Mucosa of rectum (tissue), 2 donors: ENCODE measurements around the gene R3HDM1.

ENCODE experiments used
- H3K27ac ChIP-seq, 2 donors: one replicate each; pipeline ENCODE4 v1.7.0; 2013; ENCODE audit warnings: inconsistent platforms in 2 of 2, low read depth in 2 of 2, low read length in 2 of 2
- H3K27me3 ChIP-seq, 2 donors: one replicate each; pipeline ENCODE4 v1.7.0; 2013; ENCODE audit warnings: low read length in 2 of 2; ENCODE audit not compliant: control insufficient read depth in 2 of 2, insufficient read depth in 2 of 2
- H3K36me3 ChIP-seq, 2 donors: one replicate each; pipeline ENCODE4 v1.7.0; 2013; ENCODE audit warnings: low read length in 2 of 2; ENCODE audit not compliant: control insufficient read depth in 2 of 2, insufficient read depth in 2 of 2
- H3K4me1 ChIP-seq, 2 donors: one replicate each; pipeline ENCODE4 v1.7.0; 2013; ENCODE audit warnings: low read length in 2 of 2, mild to moderate bottlenecking in 1 of 2; ENCODE audit not compliant: control insufficient read depth in 2 of 2, insufficient read depth in 2 of 2
- H3K4me3 ChIP-seq, 2 donors: one replicate each; pipeline ENCODE4 v1.7.0; 2013; ENCODE audit warnings: low read length in 2 of 2
- H3K9ac ChIP-seq, 2 donors: one replicate each; pipeline ENCODE4 v1.7.0; 2013; ENCODE audit warnings: low read length in 2 of 2, low read depth in 1 of 2, mild to moderate bottlenecking in 1 of 2
- H3K9me3 ChIP-seq, 2 donors: one replicate each; pipeline ENCODE4 v1.7.0; 2013; ENCODE audit warnings: low read length in 2 of 2; ENCODE audit not compliant: control insufficient read depth in 2 of 2
- donor health status: healthy.
- donor health status: Normal muscosa, but diverticular disease.

Gene R3HDM1

DNA sequence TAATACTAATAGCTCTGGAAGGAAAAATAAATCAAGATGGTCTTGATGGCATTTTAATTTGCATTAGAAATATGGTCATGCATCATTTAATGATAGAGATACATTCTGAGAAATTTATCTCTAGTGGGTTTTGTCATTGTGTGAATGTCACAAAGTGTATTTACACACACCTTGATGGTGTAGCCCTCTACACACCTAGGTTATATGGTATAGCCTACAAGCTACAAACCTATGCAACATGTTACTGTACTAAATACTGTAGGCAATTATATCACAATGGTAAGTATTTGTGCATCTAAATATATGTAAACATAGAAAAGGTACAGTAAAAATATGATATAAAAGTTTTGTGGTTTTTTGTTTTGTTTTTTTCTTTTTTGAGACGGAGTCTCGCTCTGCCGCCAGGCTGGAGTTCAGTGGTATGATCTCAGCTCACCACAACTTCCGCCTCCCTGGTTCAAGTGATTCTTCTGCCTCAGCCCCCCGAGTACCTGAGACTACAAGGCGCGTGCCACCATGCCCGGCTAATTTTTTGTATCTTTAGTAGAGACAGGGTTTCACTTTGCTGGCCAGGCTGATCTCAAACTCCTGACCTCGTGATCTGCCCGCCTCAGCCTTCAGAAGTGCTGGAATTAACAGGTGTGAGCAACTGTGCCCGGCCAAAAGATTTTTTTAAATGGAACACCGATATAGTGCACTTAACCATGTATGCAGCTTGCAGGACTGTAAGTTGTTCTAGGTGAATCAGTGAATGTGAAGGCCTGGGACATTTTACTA is 126.7 kb downstream of the R3HDM1 start:
- no peak overlapping the region for H3K9ac ChIP-seq
- H3K9me3 ChIP-seq, result no peaks in the 10 kb centered on the region
- no peak overlapping the region for H3K4me3 ChIP-seq
- no peaks in the 10 kb centered on the region for H3K4me1 ChIP-seq
- H3K27me3 ChIP-seq, result no peaks in the 10 kb centered on the region
- peaks cover 10 to 13% of the 10 kb centered on the region in 2 donors for H3K36me3 ChIP-seq
- H3K27ac ChIP-seq, result no peak overlapping the region

DNA sequence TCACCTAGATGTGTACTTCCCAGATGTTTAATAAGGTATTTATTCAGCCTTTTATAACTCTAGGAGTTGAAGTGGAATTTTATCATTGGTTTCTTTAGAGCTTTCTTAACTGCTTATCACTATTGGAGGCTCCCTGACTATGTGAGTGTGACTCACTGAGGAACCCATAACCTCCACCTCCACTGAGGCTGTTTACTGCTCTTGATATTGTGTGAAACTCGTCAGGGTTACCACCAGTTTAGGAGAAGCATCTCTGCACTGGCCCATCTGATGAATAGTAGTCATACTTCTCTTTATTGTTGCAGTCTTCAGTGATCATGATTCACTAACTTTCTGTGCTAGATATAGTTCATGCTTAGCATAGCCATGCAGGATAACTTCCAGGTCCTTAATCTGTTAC is 130.8 kb downstream of the R3HDM1 start:
- H3K27ac ChIP-seq, result no peak overlapping the region
- no peaks in the 10 kb centered on the region for H3K9me3 ChIP-seq
- H3K4me1 ChIP-seq, result no peaks in the 10 kb centered on the region
- H3K4me3 ChIP-seq, result no peak overlapping the region
- no peak overlapping the region for H3K9ac ChIP-seq
- H3K36me3 ChIP-seq, result peaks cover 7 to 8% of the 10 kb centered on the region in 2 donors
- no peaks in the 10 kb centered on the region for H3K27me3 ChIP-seq

DNA sequence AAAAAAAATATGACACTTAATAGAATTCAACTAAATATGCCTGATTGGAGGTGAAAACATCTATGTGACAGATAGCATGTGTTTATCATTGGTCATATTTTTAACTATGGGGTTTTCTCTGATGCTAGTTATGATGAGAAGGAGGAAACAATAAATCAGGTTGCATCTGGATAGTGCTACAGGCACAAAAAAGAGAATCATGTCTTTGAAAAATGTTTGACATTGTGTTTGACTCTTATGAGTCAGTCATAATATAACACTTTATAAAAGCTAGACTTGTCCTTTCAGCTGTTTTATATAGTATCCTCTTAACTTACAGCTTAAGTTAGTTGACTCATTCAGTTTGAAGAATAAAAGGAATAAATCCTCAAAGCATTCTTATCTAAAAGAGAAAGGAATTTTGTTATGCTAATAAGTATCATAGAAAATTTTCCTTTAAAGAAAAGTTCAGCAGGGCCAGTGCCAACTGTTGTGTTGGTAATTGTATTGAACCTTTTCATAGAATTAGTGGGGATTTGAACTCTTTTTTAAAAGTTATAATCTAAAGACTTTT is 131.9 kb downstream of the R3HDM1 start:
- no peaks in the 10 kb centered on the region for H3K4me1 ChIP-seq
- no peak overlapping the region for H3K9ac ChIP-seq
- no peaks in the 10 kb centered on the region for H3K27me3 ChIP-seq
- no peak overlapping the region for H3K4me3 ChIP-seq
- peaks cover 7 to 8% of the 10 kb centered on the region in 2 donors for H3K36me3 ChIP-seq
- H3K9me3 ChIP-seq, result no peaks in the 10 kb centered on the region
- H3K27ac ChIP-seq, result no peak overlapping the region

DNA sequence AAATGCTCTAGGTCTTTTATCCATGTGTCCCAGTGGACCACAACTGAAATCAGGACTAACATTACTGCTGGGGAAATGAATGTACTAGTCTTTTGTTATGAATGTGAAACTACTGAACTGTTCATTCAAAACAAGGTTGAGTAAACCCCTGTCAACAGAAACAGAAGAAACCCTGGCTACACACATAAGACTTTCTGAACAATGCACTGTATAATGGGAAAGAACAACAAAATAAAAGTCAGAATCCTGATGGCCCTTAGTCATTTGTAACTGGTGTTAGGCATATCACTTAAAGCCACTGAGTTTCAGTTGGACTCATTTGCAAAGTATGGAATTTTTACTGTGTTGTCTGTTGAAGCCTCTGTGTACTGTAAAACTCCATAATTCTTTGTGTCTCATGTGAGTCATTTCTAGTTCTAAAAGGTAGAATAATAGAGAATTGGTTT is 133.4 kb downstream of the R3HDM1 start:
- Histone ChIP-seq H3K36me3 (peaks cover 4 to 7% of the 10 kb centered on the region in 2 donors), H3K27ac (no peak overlapping the region), H3K27me3 (no peaks in the 10 kb centered on the region), H3K4me1 (no peaks in the 10 kb centered on the region), H3K4me3 (no peak overlapping the region), H3K9me3 (no peaks in the 10 kb centered on the region), H3K9ac (no peak overlapping the region)

DNA sequence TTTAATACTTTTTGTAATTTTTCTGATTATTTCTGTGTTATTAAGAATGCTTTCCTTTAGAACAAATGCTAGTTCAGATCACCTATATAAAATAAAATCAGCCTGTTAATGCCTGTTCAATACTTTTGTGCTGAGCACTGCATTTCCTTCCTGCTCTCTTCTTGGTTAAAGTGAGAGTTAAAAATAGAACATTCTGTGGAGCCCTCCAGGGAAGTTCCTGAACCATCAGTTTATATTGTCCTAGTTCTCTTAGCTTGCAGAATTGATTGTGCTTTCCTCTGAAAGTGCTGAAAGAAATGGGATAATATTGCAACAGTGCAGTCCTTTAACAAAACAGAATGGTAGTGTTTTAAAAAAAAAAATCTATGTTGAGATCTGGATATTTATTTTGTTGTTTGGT is 135.8 kb downstream of the R3HDM1 start:
- Histone ChIP-seq H3K4me1 (no peaks in the 10 kb centered on the region), H3K9me3 (no peaks in the 10 kb centered on the region), H3K4me3 (no peak overlapping the region), H3K27ac (no peak overlapping the region), H3K36me3 (no peaks in the 10 kb centered on the region), H3K27me3 (no peaks in the 10 kb centered on the region), H3K9ac (no peak overlapping the region)

DNA sequence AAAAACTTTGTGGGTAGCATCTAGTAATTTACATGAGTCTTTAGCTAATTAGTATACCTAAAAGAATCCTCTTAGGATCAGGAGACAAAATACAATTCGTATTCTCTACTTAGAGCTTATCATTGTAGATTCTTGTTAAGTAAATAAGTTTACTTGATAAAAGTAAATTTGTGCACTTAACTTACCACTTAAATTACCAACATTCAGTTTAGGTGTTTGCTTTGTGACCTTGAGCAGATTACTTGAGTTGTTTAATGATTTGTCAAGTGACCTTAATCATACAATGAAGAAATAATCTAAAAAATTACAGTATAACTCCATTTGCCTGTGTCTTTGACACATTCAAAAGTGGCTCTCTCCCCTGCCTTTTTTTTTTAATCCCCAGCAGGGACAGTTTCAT is 143.2 kb downstream of the R3HDM1 start:
- Histone ChIP-seq H3K9ac (no peak overlapping the region), H3K27me3 (no peaks in the 10 kb centered on the region), H3K36me3 (peaks cover 4 to 12% of the 10 kb centered on the region in 2 donors), H3K4me1 (no peaks in the 10 kb centered on the region), H3K4me3 (no peak overlapping the region), H3K9me3 (no peaks in the 10 kb centered on the region), H3K27ac (no peak overlapping the region)

DNA sequence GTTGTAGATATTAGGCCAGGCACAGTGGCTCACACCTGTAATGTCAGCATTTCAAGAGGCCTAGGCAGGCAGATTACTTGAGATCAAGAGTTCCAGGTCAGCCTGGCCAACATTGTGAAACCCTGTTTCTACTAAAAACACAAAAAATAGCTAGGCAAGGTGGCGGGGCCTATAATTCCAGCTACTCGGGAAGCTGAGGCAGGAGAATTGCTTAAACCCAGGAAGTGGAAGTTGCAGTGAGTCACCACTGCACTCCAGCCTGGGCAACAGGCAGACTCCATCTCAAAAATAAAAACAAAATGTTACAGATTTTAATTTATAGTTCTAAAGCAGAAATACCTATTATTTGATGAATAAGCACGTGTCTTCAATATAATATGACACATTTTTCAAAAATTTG is 144.7 kb downstream of the R3HDM1 start:
- Histone ChIP-seq H3K4me3 (no peak overlapping the region), H3K27me3 (no peaks in the 10 kb centered on the region), H3K4me1 (no peaks in the 10 kb centered on the region), H3K36me3 (peaks cover 8 to 17% of the 10 kb centered on the region in 2 donors), H3K9ac (no peak overlapping the region), H3K9me3 (no peaks in the 10 kb centered on the region), H3K27ac (no peak overlapping the region)

DNA sequence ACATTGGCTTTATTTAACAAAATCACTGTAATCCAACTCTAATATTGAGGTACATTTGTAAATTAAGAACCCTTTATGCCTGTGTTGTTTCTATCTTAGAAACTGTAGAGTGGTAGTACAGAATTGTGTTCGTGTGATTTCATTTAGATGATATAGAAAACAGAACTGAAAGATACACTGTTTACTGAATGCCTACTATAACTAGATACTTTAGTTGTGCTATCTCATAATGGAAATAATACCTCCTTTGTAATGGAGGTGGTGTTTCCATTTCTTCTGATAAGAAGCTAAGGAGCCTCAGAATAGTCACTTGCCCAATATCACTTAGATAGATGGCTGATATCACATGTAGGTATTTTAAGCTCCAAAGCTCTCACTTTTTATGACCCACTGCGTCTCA is 147.8 kb downstream of the R3HDM1 start:
- Histone ChIP-seq H3K36me3 (peaks cover 13 to 18% of the 10 kb centered on the region in 2 donors), H3K4me3 (no peak overlapping the region), H3K9ac (no peak overlapping the region)

DNA sequence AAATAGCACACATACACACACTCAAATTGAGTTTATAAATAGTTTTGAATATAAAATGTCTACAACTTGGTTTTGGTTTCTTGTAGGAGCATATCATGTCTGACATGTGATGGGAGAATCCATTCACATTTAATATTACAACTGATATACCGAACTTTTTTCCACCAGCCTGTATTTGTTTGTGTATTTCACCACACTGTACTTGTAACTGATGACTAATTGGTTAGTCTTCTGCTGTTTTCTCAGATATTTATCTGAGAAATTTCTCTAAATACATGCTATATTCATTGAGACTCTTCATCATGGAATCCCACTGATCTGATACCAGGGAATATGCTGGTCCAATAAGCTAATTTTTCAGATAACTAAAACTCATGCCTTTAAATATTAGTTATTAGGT is 154.1 kb downstream of the R3HDM1 start:
- Histone ChIP-seq H3K9me3 (no peaks in the 10 kb centered on the region), H3K27me3 (no peaks in the 10 kb centered on the region), H3K9ac (no peak overlapping the region), H3K36me3 (peaks cover 4 to 9% of the 10 kb centered on the region in 2 donors), H3K27ac (no peak overlapping the region), H3K4me1 (no peaks in the 10 kb centered on the region), H3K4me3 (no peak overlapping the region)

More for the DNA sequence above, 147.8 kb downstream of the R3HDM1 start:
- H3K27me3 ChIP-seq, result no peaks in the 10 kb centered on the region
- H3K4me1 ChIP-seq, result no peaks in the 10 kb centered on the region
- H3K9me3 ChIP-seq, result no peaks in the 10 kb centered on the region
- H3K27ac ChIP-seq, result no peak overlapping the region

DNA sequence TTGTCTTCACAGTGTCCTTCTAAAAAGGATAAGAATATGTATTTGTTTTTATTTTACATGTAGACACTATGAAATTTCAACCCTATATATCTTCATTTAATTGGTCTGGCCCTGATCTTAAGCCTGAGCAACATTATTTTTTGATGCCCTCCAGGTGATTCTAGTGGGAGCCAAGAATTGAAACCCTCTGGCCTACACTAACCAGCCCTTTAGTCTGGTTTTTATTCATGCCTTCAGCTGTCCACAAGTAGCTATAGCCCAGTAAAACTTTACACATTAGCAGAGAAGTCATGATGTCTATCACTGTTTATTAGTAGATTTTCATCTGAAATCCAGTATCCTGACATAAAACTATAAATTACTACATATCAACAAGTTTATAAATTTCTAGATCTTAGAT is 157.7 kb downstream of the R3HDM1 start:
- Histone ChIP-seq H3K27me3 (no peaks in the 10 kb centered on the region), H3K9ac (no peak overlapping the region), H3K36me3 (no peaks in the 10 kb centered on the region), H3K9me3 (no peaks in the 10 kb centered on the region), H3K27ac (no peak overlapping the region), H3K4me1 (no peaks in the 10 kb centered on the region), H3K4me3 (no peak overlapping the region)
